Fibroblast of mammary gland (primary cell): ENCODE measurements around the gene SYNPR.

Experiments used
- DNase-seq: peaks from one replicate; pipeline ENCODE4 v3.0.0-alpha.2; 2010; ENCODE audit warnings: low read depth
- H3K4me3 ChIP-seq: 2 replicates; pipeline ENCODE4 v1.5.1; 2011; ENCODE audit warnings: low read depth, mild to moderate bottlenecking, low read length, moderate library complexity; ENCODE audit not compliant: control insufficient read depth
- CTCF ChIP-seq: conservative IDR thresholded peaks from 2 replicates; pipeline ENCODE4 v1.5.1; 2011; ENCODE audit warnings: low read depth, low read length, inconsistent platforms; ENCODE audit not compliant: control insufficient read depth, insufficient read depth

SYNPR gene

GRCh38 chr3:63441262-63441661 lies 163.2 kb downstream of the SYNPR start:
- TF ChIP-seq CTCF, result no peak
- no peak for DNase-seq
- H3K4me3 ChIP-seq, result no peak overlapping the region

- no peak overlapping the region for H3K4me3 ChIP-seq
- no peak for TF ChIP-seq CTCF
- DNase-seq, result no peak
These were observed 164.8 kb downstream of the SYNPR start for GRCh38 chr3:63442918-63443317.

- H3K4me3 ChIP-seq, result no peak overlapping the region
- DNase-seq, result peak; percentile 11
- TF ChIP-seq CTCF, result no peak
These were observed 171.9 kb downstream of the SYNPR start for GRCh38 chr3:63450023-63450422.

- H3K4me3 ChIP-seq, result no peak overlapping the region
- no peak for TF ChIP-seq CTCF
- no peak for DNase-seq
These were observed 172.7 kb downstream of the SYNPR start for GRCh38 chr3:63450634-63451363.

- no peak overlapping the region for H3K4me3 ChIP-seq
- TF ChIP-seq CTCF, result no peak
- no peak for DNase-seq
These were observed 178.8 kb downstream of the SYNPR start for GRCh38 chr3:63456901-63457300.

- no peak for DNase-seq
- no peak for TF ChIP-seq CTCF
- H3K4me3 ChIP-seq, result no peak overlapping the region
These were observed 180.3 kb downstream of the SYNPR start for GRCh38 chr3:63458405-63458804.
